ENCODE results near the gene P4HB. TPM values are rescaled to one million over a fixed set of nuclear protein-coding genes. Genes with fewer than 3 reads are reported as not detected.

P4HB gene
- total and polyA plus RNA-seq, 2 donors (not counting 1 experiment from before 2014, with no cell fraction given), result 37.4 to 191 TPM

DNA sequence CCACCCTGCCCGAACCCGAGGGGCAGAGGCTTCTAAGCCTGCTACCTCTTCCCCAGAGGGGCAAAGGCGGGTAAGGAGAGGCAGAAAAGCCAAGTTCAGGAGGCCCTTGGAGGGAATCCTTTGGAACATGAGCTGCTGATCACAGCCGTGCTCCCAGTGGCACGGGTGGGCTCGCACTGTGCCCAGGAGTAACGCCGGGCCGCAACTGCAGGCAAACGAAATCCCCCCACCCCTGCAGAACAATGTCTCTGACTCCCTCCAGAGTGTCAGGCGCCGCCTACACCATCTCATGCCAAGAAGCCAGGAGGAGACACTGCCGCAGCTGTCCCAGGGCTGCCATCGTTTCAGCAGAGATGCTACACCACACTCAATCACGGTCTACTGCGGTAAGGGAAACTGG is 8.9 kb downstream of the P4HB start:
- ATAC-seq (ENCODE audit: low read depth) (no peak), DNase-seq (no peak)
- H3K36me3 ChIP-seq (replicated peaks in 1 of 2; ENCODE audit: control extremely low read depth in 1 of 2, control insufficient read depth in 1 of 2, extremely low read depth in 1 of 2, insufficient read depth in 2 of 2, low read length in 1 of 2), result peaks cover 4 to 45% of the 10 kb centered on the region in 2 experiments
- no peaks in the 10 kb centered on the region for H3K9me3 ChIP-seq (ENCODE audit: control extremely low read depth in 1 of 3, control insufficient read depth in 2 of 3, insufficient read depth in 1 of 3, low read length in 2 of 3)
- intact Hi-C loops (cut with micrococcal nuclease), result no loop called here
- H3K4me3 ChIP-seq (ENCODE audit: control extremely low read depth in 1 of 5, extremely low read depth in 1 of 5, insufficient read depth in 1 of 5, low read depth in 2 of 5, low read length in 4 of 5), result no peak overlapping the region
- TF ChIP-seq CTCF (IDR thresholded peaks at IDR 0.05), result no peak
- no peak for TF ChIP-seq EZH2 (IDR thresholded peaks at IDR 0.05; ENCODE audit: borderline replicate concordance, insufficient read depth, low read depth, low read length, poor library complexity, severe bottlenecking)
- no peak overlapping the region for H3K4me3 Mint-ChIP-seq
- H3K79me2 ChIP-seq (ENCODE audit: control insufficient read depth, insufficient read depth, low read length), result peaks cover 17% of the 10 kb centered on the region
- no peaks in the 10 kb centered on the region for H3K27me3 Mint-ChIP-seq
- 99% methylated on average over 9 of the region's 16 CpGs for WGBS (ENCODE audit: insufficient coverage)
- H3K4me2 ChIP-seq (replicated peaks; ENCODE audit: low read depth, low read length, poor library complexity, severe bottlenecking), result no peak overlapping the region
- H3K9me3 Mint-ChIP-seq (ENCODE audit: insufficient read depth), result no peaks in the 10 kb centered on the region
- H3K27ac ChIP-seq (ENCODE audit: low read length in 2 of 2), result no peak overlapping the region
- no peak overlapping the region for H2AFZ ChIP-seq (ENCODE audit: insufficient read depth, low read depth, low read length, poor library complexity, severe bottlenecking)
- POLR2A ChIA-PET, result no interaction called here
- H4K20me1 ChIP-seq (ENCODE audit: control insufficient read depth, insufficient read depth, low read length, poor library complexity, severe bottlenecking), result peaks cover 36% of the 10 kb centered on the region
- H3K4me1 Mint-ChIP-seq, result no peaks in the 10 kb centered on the region
- CTCF ChIA-PET, result no interaction called here
- H3K9ac ChIP-seq (ENCODE audit: low read length), result no peak overlapping the region
- H3K27ac Mint-ChIP-seq, result no peak overlapping the region
- no peaks in the 10 kb centered on the region for H3K27me3 ChIP-seq (replicated peaks in 1 of 4; ENCODE audit: control extremely low read depth in 1 of 4, control insufficient read depth in 3 of 4, insufficient read depth in 4 of 4, low read length in 3 of 4)
- H3K4me1 ChIP-seq (ENCODE audit: control insufficient read depth in 2 of 2, insufficient read depth in 2 of 2, low read length in 2 of 2), result no peaks in the 10 kb centered on the region

GRCh38 chr17:81849457-81849856 is 10.9 kb downstream of the P4HB start:
- Mint-ChIP-seq H3K9me3 (ENCODE audit: insufficient read depth) (no peaks in the 10 kb centered on the region), H3K4me3 (no peak overlapping the region)
- H2AFZ ChIP-seq (ENCODE audit: insufficient read depth, low read depth, low read length, poor library complexity, severe bottlenecking), result no peak overlapping the region

More at GRCh38 chr17:81849457-81849856, 10.9 kb downstream of the P4HB start:
- Histone ChIP-seq H3K79me2 (ENCODE audit: control insufficient read depth, insufficient read depth, low read length) (peaks cover 16% of the 10 kb centered on the region), H3K4me3 (ENCODE audit: control extremely low read depth in 1 of 5, extremely low read depth in 1 of 5, insufficient read depth in 1 of 5, low read depth in 2 of 5, low read length in 4 of 5) (no peak overlapping the region), H3K27me3 (replicated peaks in 1 of 4; ENCODE audit: control extremely low read depth in 1 of 4, control insufficient read depth in 3 of 4, insufficient read depth in 4 of 4, low read length in 3 of 4) (no peaks in the 10 kb centered on the region), H3K9ac (ENCODE audit: low read length) (no peak overlapping the region), H3K4me2 (replicated peaks; ENCODE audit: low read depth, low read length, poor library complexity, severe bottlenecking) (no peak overlapping the region), H3K27ac (ENCODE audit: low read length in 2 of 2) (no peak overlapping the region), H3K36me3 (replicated peaks in 1 of 2; ENCODE audit: control extremely low read depth in 1 of 2, control insufficient read depth in 1 of 2, extremely low read depth in 1 of 2, insufficient read depth in 2 of 2, low read length in 1 of 2) (peaks cover 3 to 53% of the 10 kb centered on the region in 2 experiments), H3K4me1 (ENCODE audit: control insufficient read depth in 2 of 2, insufficient read depth in 2 of 2, low read length in 2 of 2) (no peaks in the 10 kb centered on the region), H4K20me1 (ENCODE audit: control insufficient read depth, insufficient read depth, low read length, poor library complexity, severe bottlenecking) (peaks cover 32% of the 10 kb centered on the region), H3K9me3 (ENCODE audit: control extremely low read depth in 1 of 3, control insufficient read depth in 2 of 3, insufficient read depth in 1 of 3, low read length in 2 of 3) (no peaks in the 10 kb centered on the region)
- Mint-ChIP-seq H3K27ac (no peak overlapping the region), H3K27me3 (no peaks in the 10 kb centered on the region), H3K4me1 (no peaks in the 10 kb centered on the region)
- no peak for DNase-seq
- intact Hi-C loops (cut with micrococcal nuclease), result no loop called here
- CTCF ChIA-PET, result no interaction called here
- POLR2A ChIA-PET, result no interaction called here
- no peak for ATAC-seq (ENCODE audit: low read depth)
- TF ChIP-seq EZH2 (IDR thresholded peaks at IDR 0.05; ENCODE audit: borderline replicate concordance, insufficient read depth, low read depth, low read length, poor library complexity, severe bottlenecking) (no peak), CTCF (IDR thresholded peaks at IDR 0.05) (no peak)
- WGBS (ENCODE audit: insufficient coverage), result no CpG with 5 or more reads among the region's 12 CpGs

Measured in B cell (primary cell).